HG03108 (cell line): ENCODE measurements around the gene POLR2C.

Source experiments
- ATAC-seq: cut with Tn5 transposase; IDR thresholded peaks from one replicate; pipeline ENCODE4 v1.9.1; 2021; ENCODE audit warnings: moderate library complexity; ENCODE audit not compliant: unreplicated experiment

The POLR2C gene

GRCh38 chr16:57447186-57447962 lies 15.1 kb upstream of the POLR2C start, which contains the start of the genes CIAPIN1 and COQ9:
Gene CIAPIN1 (minus strand): TSS chr16:57447385. CDS start chr16:57440928, 6,457 bp downstream.
Gene COQ9 (plus strand): TSS chr16:57447479. CDS start chr16:57447506, 27 bp downstream.
- peak; percentile 98 for ATAC-seq

GRCh38 chr16:57452021-57452420 lies 10.5 kb upstream of the POLR2C start:
- ATAC-seq = no peak

GRCh38 chr16:57462978-57463362 lies 491 bp downstream of the POLR2C start:
- ATAC-seq = no peak

- no peak for ATAC-seq
These were observed 2.0 kb downstream of the POLR2C start for GRCh38 chr16:57464523-57464922.

- ATAC-seq = no peak
These were observed 5.9 kb downstream of the POLR2C start for GRCh38 chr16:57468346-57468745.

GRCh38 chr16:57469046-57469445 lies 6.6 kb downstream of the POLR2C start:
- no peak for ATAC-seq

GRCh38 chr16:57469917-57470470 lies 7.5 kb downstream of the POLR2C start:
- no peak for ATAC-seq

GRCh38 chr16:57470711-57471110 lies 8.2 kb downstream of the POLR2C start:
- no peak for ATAC-seq

GRCh38 chr16:57471209-57471608 lies 8.7 kb downstream of the POLR2C start:
- ATAC-seq = no peak

GRCh38 chr16:57471852-57472664 lies 9.6 kb downstream of the POLR2C start:
- ATAC-seq = no peak

- ATAC-seq = no peak
These were observed 10.2 kb downstream of the POLR2C start for GRCh38 chr16:57472665-57473060.

- ATAC-seq = no peak
These were observed 10.8 kb downstream of the POLR2C start for GRCh38 chr16:57473176-57473840.

- ATAC-seq = no peak
These were observed 11.4 kb downstream of the POLR2C start for GRCh38 chr16:57473906-57474305.

- no peak for ATAC-seq
These were observed 12.5 kb downstream of the POLR2C start for GRCh38 chr16:57474671-57475661.

GRCh38 chr16:57475711-57476339 lies 13.3 kb downstream of the POLR2C start:
- peak; percentile 85 for ATAC-seq

GRCh38 chr16:57476546-57477410 lies 14.3 kb downstream of the POLR2C start:
- no peak for ATAC-seq

- no peak for ATAC-seq
These were observed 15.2 kb downstream of the POLR2C start for GRCh38 chr16:57477531-57478202.
